Measurements from ENCODE around the gene MKRN2. TPM values are rescaled to one million over a fixed set of nuclear protein-coding genes. Genes with fewer than 3 reads are reported as not detected.

The MKRN2 gene
- total and polyA plus RNA-seq, 7 donors, result 11.6 to 37.4 (median 27.4) TPM

DNA sequence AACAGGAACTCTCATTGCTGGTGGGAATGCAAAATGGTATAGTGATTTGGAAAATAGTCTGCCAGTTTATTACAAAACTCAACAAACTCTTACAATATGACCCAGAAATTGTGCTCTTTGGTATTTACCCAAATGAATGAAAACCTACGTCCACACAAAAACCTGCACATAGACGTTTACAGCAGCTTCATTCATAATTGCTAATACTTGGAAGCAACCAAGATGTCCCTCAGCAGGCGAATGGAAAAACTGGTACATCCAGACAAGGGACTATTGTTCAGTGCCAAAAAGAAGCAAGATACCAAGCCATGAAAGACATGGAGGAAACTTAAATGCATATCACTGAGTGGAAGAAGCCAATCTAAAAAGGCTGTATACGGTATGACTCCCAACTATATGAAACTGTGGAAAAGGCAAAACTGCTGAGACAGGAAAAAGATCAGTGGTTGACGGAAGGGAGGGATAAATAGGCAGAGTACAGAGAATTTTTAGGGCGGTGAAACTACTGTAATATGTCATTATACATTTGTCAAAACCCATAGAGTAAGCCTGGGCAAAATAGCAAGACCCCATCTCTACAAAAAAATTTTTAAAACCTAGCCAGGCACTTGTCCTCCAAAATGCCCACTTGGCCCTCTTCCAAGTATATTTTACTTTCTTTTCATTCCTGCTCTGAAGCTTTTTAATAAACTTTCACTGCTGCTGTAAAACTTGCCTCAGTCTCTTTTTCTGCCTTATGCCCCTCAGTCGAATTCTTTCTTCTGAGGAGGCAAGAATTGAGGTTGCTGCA is 6.7 kb upstream of the MKRN2 start:
- Histone ChIP-seq H3K27me3 (peaks cover 0 to 18% (median 8%) of the 10 kb centered on the region in 3 donors), H3K27ac (no peak overlapping the region), H3K9me3 (no peaks in the 10 kb centered on the region), H3K4me1 (peaks cover 0 to 10% (median 7%) of the 10 kb centered on the region in 4 donors), H3K36me3 (no peaks in the 10 kb centered on the region), H3K4me3 (no peak overlapping the region)
- intact Hi-C loops (cut with DNase I), result no loop called here
- whole genome bisulfite sequencing, 2 donors, result 76 to 77% methylated on average over 7 of the region's 7 CpGs
- DNase-seq, result no peak
- TF ChIP-seq POLR2AphosphoS5 (IDR thresholded peaks at IDR 0.05), result no peak
- TF ChIP-seq EP300 (IDR thresholded peaks at IDR 0.05), result no peak
- TF ChIP-seq, protein P1, sequence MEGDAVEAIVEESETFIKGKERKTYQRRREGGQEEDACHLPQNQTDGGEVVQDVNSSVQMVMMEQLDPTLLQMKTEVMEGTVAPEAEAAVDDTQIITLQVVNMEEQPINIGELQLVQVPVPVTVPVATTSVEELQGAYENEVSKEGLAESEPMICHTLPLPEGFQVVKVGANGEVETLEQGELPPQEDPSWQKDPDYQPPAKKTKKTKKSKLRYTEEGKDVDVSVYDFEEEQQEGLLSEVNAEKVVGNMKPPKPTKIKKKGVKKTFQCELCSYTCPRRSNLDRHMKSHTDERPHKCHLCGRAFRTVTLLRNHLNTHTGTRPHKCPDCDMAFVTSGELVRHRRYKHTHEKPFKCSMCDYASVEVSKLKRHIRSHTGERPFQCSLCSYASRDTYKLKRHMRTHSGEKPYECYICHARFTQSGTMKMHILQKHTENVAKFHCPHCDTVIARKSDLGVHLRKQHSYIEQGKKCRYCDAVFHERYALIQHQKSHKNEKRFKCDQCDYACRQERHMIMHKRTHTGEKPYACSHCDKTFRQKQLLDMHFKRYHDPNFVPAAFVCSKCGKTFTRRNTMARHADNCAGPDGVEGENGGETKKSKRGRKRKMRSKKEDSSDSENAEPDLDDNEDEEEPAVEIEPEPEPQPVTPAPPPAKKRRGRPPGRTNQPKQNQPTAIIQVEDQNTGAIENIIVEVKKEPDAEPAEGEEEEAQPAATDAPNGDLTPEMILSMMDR (IDR thresholded peaks at IDR 0.05), result no peak
- TF ChIP-seq POLR2A (IDR thresholded peaks at IDR 0.05), result no peak

DNA sequence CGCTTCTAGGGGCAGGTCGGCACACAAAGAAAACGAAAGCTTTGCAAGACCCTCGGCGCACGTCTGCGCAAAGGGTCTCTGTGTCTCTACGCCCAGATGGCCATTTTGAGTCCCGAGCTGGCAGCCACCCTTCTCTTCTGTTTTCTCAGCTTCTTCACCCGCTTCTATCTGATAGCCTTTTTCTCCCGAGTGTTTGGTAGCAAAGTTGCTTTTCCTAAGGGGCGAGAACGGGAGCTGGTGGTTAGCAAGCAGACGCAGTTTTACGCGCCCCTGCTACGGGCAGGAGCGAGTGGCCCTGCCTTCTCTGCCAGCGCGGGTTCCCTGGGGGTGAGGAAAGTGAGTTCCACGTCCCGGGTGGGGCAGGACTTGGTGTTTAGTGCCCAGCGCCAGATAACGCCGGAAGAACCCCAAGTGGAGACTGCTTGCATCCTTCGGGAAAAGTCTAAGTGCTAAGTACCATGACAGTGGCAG is 2.9 kb upstream of the MKRN2 start:
- intact Hi-C loops (cut with DNase I), result no loop called here
- no peak for TF ChIP-seq POLR2A (IDR thresholded peaks at IDR 0.05)
- TF ChIP-seq, protein P1 (IDR thresholded peaks at IDR 0.05), result no peak
- peak in 1 of 4 donors; percentile 55 for TF ChIP-seq POLR2AphosphoS5 (IDR thresholded peaks at IDR 0.05)
- no peak for TF ChIP-seq EP300 (IDR thresholded peaks at IDR 0.05)
- Histone ChIP-seq H3K4me3 (peak overlapping the region; percentile 20 to 51 (median 38)), H3K27me3 (peaks cover 0 to 18% (median 8%) of the 10 kb centered on the region in 3 donors), H3K36me3 (no peaks in the 10 kb centered on the region), H3K27ac (peak overlapping the region in 2 of 4 donors; percentile 27 to 44), H3K4me1 (peaks cover 0 to 32% (median 30%) of the 10 kb centered on the region in 4 donors), H3K9me3 (no peaks in the 10 kb centered on the region)
- DNase-seq, result no peak
- 2 to 3% methylated on average over 26 of the region's 26 CpGs for WGBS, 2 donors

DNA sequence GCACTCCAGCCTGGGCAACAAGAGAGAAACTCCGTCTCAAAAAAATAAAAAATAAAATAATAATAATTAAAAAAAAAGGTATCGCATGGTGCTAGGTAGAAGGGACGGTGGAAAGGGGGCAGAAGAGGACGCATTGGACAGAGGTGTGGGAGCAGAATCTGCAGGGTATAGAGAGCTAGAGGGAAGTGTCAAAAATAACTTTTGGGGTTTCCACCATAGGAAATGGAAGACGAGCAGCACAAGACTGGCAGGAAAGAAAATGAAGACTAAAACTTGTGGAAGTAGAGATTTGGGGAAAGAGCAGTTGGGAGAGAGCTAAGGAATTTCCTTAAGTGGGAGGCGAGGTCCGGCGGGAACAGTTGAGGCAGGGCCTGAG is 585 bp upstream of the MKRN2 start:
- Histone ChIP-seq H3K4me3 (peak overlapping the region; percentile 75 to 94 (median 78)), H3K4me1 (peaks cover 0 to 56% (median 40%) of the 10 kb centered on the region in 4 donors), H3K9me3 (no peaks in the 10 kb centered on the region), H3K36me3 (no peaks in the 10 kb centered on the region), H3K27ac (peak overlapping the region; percentile 94 to 99 (median 96)), H3K27me3 (peaks cover 0 to 18% (median 8%) of the 10 kb centered on the region in 3 donors)
- DNase-seq, result no peak
- no peak for TF ChIP-seq EP300 (IDR thresholded peaks at IDR 0.05)
- no peak for TF ChIP-seq POLR2A (IDR thresholded peaks at IDR 0.05)
- TF ChIP-seq POLR2AphosphoS5 (IDR thresholded peaks at IDR 0.05), result no peak
- TF ChIP-seq, protein P1 (IDR thresholded peaks at IDR 0.05), result no peak
- intact Hi-C loops (cut with DNase I), result loop anchor here (2.0 to 5.0 kb wide), 4 partner anchors 69 to 286 kb away; partner anchors contain the start of gene RPL32
- 3 to 4% methylated on average over 8 of the region's 8 CpGs for WGBS, 2 donors

DNA sequence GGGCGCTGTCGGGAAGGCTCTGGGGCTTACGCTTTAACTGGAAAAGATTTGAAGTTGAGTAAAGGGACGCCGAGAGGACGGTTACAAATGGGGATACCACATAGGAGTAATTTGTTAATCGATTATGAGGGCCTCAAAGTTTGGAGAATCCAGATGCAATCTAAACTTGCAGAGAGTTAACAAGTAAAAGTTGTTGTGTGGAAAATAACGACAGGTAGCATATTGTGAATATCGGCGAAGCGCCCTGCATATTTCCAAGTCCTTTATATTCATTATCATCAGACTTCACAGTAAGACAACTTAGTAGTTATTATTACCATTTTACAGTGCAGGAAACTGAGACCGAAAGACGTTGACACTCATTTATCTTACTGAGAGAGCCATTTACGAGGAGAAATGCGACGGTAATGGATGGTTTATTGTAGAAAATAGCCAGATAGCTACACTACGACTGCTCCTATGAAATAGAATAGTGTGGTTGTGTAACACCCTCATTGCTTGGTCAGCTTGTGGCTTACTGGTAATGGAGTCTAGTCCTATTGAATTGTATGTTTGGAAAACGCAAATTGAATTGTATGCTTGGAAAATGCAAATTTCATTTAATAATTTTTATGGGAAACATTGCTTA is 700 bp downstream of the MKRN2 start:
- Histone ChIP-seq H3K27me3 (peaks cover 0 to 18% (median 8%) of the 10 kb centered on the region in 3 donors), H3K36me3 (no peaks in the 10 kb centered on the region), H3K27ac (peak overlapping the region; percentile 94 to 99 (median 96)), H3K9me3 (no peaks in the 10 kb centered on the region), H3K4me3 (peak overlapping the region; percentile 75 to 94 (median 78)), H3K4me1 (peaks cover 0 to 65% (median 44%) of the 10 kb centered on the region in 4 donors)
- TF ChIP-seq, protein P1 (IDR thresholded peaks at IDR 0.05), result no peak
- peak in 1 of 4 donors; percentile 3 for TF ChIP-seq POLR2AphosphoS5 (IDR thresholded peaks at IDR 0.05)
- intact Hi-C loops (cut with DNase I), result loop anchor here (2.0 to 5.0 kb wide), 4 partner anchors 70 to 285 kb away; partner anchors contain the start of gene RPL32
- no peak for DNase-seq
- WGBS, 2 donors, result 1 to 2% methylated on average over 18 of the region's 18 CpGs
